Right lobe of liver (tissue), 6 donors: ENCODE results near the gene NBDY. TPM values are rescaled to one million over a fixed set of nuclear protein-coding genes. Genes with fewer than 3 reads are reported as not detected.

Experiments used
- ATAC-seq, 4 donors: fragments of 200-7000 bp; cut with Tn5 transposase; one replicate each; pipeline ENCODE4 v1.9.1; 2020; ENCODE audit warnings: mild to moderate bottlenecking in 4 of 4, moderate library complexity in 4 of 4
- DNase-seq, 3 donors: peaks; one replicate each; pipeline ENCODE4 v3.0.0-alpha.2; 2020
- H3K27ac ChIP-seq, 3 donors: fragments of 200-600 bp; one replicate each; pipeline ENCODE4 v1.8.0; 2022
- H3K27me3 ChIP-seq, 2 donors: fragments of 200-600 bp; one replicate each; pipeline ENCODE4 v1.8.0; 2022
- H3K36me3 ChIP-seq, 4 donors: fragments of 200-600 bp; sonication (generic) in 1 of 4; one replicate each; pipeline versions ENCODE4 v1.5.1 to v1.8.0; 2017 to 2022; ENCODE audit warnings: control low read depth in 1 of 4
- H3K4me1 ChIP-seq, 4 donors: fragments of 200-600 bp; sonication (generic) in 1 of 4; one replicate each; pipeline versions ENCODE4 v1.5.1 to v1.8.0; 2017 to 2022; ENCODE audit warnings: control low read depth in 1 of 4
- H3K4me3 ChIP-seq, 3 donors: fragments of 200-600 bp; one replicate each; pipeline ENCODE4 v1.8.0; 2022
- H3K9me3 ChIP-seq, 4 donors: fragments of 200-600 bp; sonication (generic) in 1 of 4; one replicate each; pipeline versions ENCODE4 v1.5.1 to v1.8.0; 2017 to 2022; ENCODE audit warnings: control low read depth in 1 of 4
- CTCF ChIP-seq, 4 donors: fragments of 200-600 bp in 3 of 4; fragments of 450-650 bp in 1 of 4; IDR thresholded peaks; one replicate each; pipeline versions ENCODE4 v1.5.1 to v1.8.0; 2016 to 2022; ENCODE audit warnings: antibody characterized with exemption in 4 of 4, mild to moderate bottlenecking in 2 of 4
- POLR2A ChIP-seq: fragments of 450-650 bp; IDR thresholded peaks from one replicate; pipeline ENCODE4 v1.6.1; 2017; ENCODE audit warnings: antibody characterized with exemption, mild to moderate bottlenecking
- WGBS: methylation state at CpG from one replicate; pipeline ENCODE4 v1.1.6; 2018; ENCODE audit warnings: low coverage, low lambda C conversion rate; ENCODE audit not compliant: insufficient coverage; ENCODE audit errors: missing lambda C conversion rate; 5-methylcytosine and 5-hydroxymethylcytosine counted together
- intact Hi-C, 2 donors: fragments of 100-400 bp; cut with DNase I; formaldehyde crosslinking; loops; one replicate each; pipeline versions ENCODE4 v1.11.2 to v1.14.1; 2022
- total RNA-seq, 6 experiments: library from RNA; depleted of rRNA in 2 of 6; stranded (reverse); fragments of >200 nt in 2 of 6; fragmentation: NEBNext Ultra II Directional in 3 of 6; extraction: Animal tissue kit (Norgen Biotek cat#: 25700) in 3 of 6; gene quantifications; one replicate each; pipeline versions ENCODE4 v1.1.0 to v1.2.4, GENCODE V29; 2016 to 2023
- donor health status: DM: no; HTN: yes; CAD: no.
- donor health status: DM: no; HTN: no; CAD: no.
- donor health status: DM: no; HTN: no; CAD: no.
- donor health status: DM: no; HTN: yes; CAD: no.
- donor health status: DM: no; HTN: yes; CAD: no.

Gene NBDY
- total RNA-seq, 6 experiments from 2014 or later = 2.8 to 10.0 (median 5.4) TPM

GRCh38 chrX:56793112-56793430, 64.0 kb downstream of the NBDY start:
- DNase-seq (no peak), ATAC-seq (no peak)
- H3K4me1 ChIP-seq = peaks cover 0 to 4% (median under 1%) of the 10 kb centered on the region in 4 donors
- TF ChIP-seq POLR2A (no peak), CTCF (IDR thresholded peaks at IDR 0.05) (no peak)
- H3K4me3 ChIP-seq = no peak overlapping the region
- H3K9me3 ChIP-seq = no peaks in the 10 kb centered on the region
- intact Hi-C loops = no loop called here
- H3K36me3 ChIP-seq = no peaks in the 10 kb centered on the region
- no peak overlapping the region for H3K27ac ChIP-seq
- WGBS = no CpG with 5 or more reads among the region's 1 CpG
- no peaks in the 10 kb centered on the region for H3K27me3 ChIP-seq

GRCh38 chrX:56793521-56794320, 64.7 kb downstream of the NBDY start:
- no peak overlapping the region for H3K27ac ChIP-seq
- H3K36me3 ChIP-seq = no peaks in the 10 kb centered on the region
- DNase-seq = peak; percentile 11 to 42 (median 14)
- peak in 1 of 4 donors; percentile 12 for ATAC-seq
- H3K4me1 ChIP-seq = peaks cover 0 to 8% (median 4%) of the 10 kb centered on the region in 4 donors
- intact Hi-C loops = no loop called here
- TF ChIP-seq CTCF (IDR thresholded peaks at IDR 0.05) (peak in 1 of 4 donors; percentile 9), POLR2A (no peak)
- peak overlapping the region in 2 of 3 donors; percentile 16 to 19 for H3K4me3 ChIP-seq
- H3K27me3 ChIP-seq = no peaks in the 10 kb centered on the region
- H3K9me3 ChIP-seq = no peaks in the 10 kb centered on the region
- WGBS = 76% methylated on average over 7 of the region's 15 CpGs

GRCh38 chrX:56794404-56795230, 65.6 kb downstream of the NBDY start:
- no peaks in the 10 kb centered on the region for H3K36me3 ChIP-seq
- peak in 1 of 3 donors; percentile 12 for DNase-seq
- no peaks in the 10 kb centered on the region for H3K9me3 ChIP-seq
- H3K4me1 ChIP-seq = peaks cover 0 to 8% (median 4%) of the 10 kb centered on the region in 4 donors
- intact Hi-C loops = no loop called here
- 71% methylated on average over 6 of the region's 12 CpGs for WGBS
- H3K4me3 ChIP-seq = no peak overlapping the region
- ATAC-seq = no peak
- H3K27me3 ChIP-seq = no peaks in the 10 kb centered on the region
- no peak for TF ChIP-seq CTCF (IDR thresholded peaks at IDR 0.05)
- no peak for TF ChIP-seq POLR2A
- H3K27ac ChIP-seq = no peak overlapping the region

GRCh38 chrX:56795309-56795868, 66.3 kb downstream of the NBDY start:
- Histone ChIP-seq H3K4me1 (peaks cover 0 to 8% (median 4%) of the 10 kb centered on the region in 4 donors), H3K4me3 (no peak overlapping the region), H3K36me3 (no peaks in the 10 kb centered on the region), H3K27me3 (no peaks in the 10 kb centered on the region), H3K27ac (no peak overlapping the region), H3K9me3 (no peaks in the 10 kb centered on the region)
- no peak for TF ChIP-seq CTCF (IDR thresholded peaks at IDR 0.05)
- TF ChIP-seq POLR2A = no peak
- ATAC-seq = no peak
- 87% methylated on average over 7 of the region's 14 CpGs for WGBS
- intact Hi-C loops = no loop called here
- DNase-seq = no peak
